Prostate gland (tissue), 2 donors: ENCODE results near the gene CDH13.

Experiments used
- POLR2A ChIP-seq: fragments of 450-650 bp; IDR thresholded peaks from one replicate; pipeline ENCODE4 v1.6.1; 2016; ENCODE audit warnings: antibody characterized with exemption, mild to moderate bottlenecking
- POLR2AphosphoS5 ChIP-seq: sonication (generic); formaldehyde crosslinking; IDR thresholded peaks from one replicate; pipeline ENCODE4 v1.6.1; 2017; ENCODE audit warnings: antibody characterized with exemption
- TF ChIP-seq, protein P1 (sequence below), 4 experiments: fragments of 200-600 bp in 2 of 4; fragments of 450-650 bp in 2 of 4; sonication (generic) in 2 of 4; IDR thresholded peaks; 1 replicate in 3 of 4; 2 replicates in 1 of 4; pipeline ENCODE4 v1.5.1; 2016 to 2019; ENCODE audit warnings: antibody characterized with exemption in 4 of 4, mild to moderate bottlenecking in 2 of 4, moderate library complexity in 2 of 4

DNA sequence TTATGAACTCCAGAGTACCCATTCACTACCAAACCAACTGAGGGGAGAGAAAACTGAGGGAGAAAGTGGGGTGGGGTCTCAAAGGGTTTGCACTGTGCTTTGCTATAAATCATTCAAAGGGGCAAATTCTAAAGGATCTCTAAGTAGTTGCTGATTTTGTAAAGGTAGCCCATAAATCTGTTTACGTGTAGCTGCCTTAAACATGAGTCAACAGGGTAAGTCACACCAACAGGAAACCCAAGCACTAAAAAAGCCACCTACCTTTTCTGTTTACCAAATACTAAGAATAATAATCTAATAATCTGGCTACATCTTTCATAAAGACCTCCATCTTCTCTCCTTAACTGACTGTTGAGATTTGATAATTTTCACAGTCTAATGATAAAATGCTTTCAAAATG, 1172.6 kb downstream of the CDH13 start:
- TF ChIP-seq, protein P1, sequence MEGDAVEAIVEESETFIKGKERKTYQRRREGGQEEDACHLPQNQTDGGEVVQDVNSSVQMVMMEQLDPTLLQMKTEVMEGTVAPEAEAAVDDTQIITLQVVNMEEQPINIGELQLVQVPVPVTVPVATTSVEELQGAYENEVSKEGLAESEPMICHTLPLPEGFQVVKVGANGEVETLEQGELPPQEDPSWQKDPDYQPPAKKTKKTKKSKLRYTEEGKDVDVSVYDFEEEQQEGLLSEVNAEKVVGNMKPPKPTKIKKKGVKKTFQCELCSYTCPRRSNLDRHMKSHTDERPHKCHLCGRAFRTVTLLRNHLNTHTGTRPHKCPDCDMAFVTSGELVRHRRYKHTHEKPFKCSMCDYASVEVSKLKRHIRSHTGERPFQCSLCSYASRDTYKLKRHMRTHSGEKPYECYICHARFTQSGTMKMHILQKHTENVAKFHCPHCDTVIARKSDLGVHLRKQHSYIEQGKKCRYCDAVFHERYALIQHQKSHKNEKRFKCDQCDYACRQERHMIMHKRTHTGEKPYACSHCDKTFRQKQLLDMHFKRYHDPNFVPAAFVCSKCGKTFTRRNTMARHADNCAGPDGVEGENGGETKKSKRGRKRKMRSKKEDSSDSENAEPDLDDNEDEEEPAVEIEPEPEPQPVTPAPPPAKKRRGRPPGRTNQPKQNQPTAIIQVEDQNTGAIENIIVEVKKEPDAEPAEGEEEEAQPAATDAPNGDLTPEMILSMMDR (IDR thresholded peaks at IDR 0.05): no peak
- TF ChIP-seq POLR2AphosphoS5 (no peak), POLR2A (no peak)
